Measurements from ENCODE around the gene MDFIC2. TPM values are rescaled to one million over a fixed set of nuclear protein-coding genes. Genes with fewer than 3 reads are reported as not detected.
"Not testable (repeated sequence)": the region's sequence is repeated elsewhere in the genome, so short reads cannot be mapped to it uniquely, and the experiment has no call there.

MDFIC2 gene
- total and polyA plus RNA-seq, 2 experiments from 2014 or later, result not detected

- no peaks in the 10 kb centered on the region for H3K79me2 ChIP-seq (replicated peaks; ENCODE audit: insufficient read depth)
- no peaks in the 10 kb centered on the region for H4K20me1 ChIP-seq (replicated peaks; ENCODE audit: insufficient read depth)
- Mint-ChIP-seq H3K9me3 (no peaks in the 10 kb centered on the region), H3K27me3 (ENCODE audit: insufficient read depth, low read depth, poor library complexity) (no peaks in the 10 kb centered on the region), H3K4me3 (no peak overlapping the region), H3K4me1 (peaks cover 10% of the 10 kb centered on the region), H3K27ac (no peak overlapping the region), H3K36me3 (ENCODE audit: low read depth) (no peaks in the 10 kb centered on the region)
- H3K4me2 ChIP-seq, result no peak overlapping the region
- H3F3A ChIP-seq (replicated peaks; ENCODE audit: low read depth), result no peaks in the 10 kb centered on the region
- no peak overlapping the region for H3K4me3 ChIP-seq
- DNase-seq (ENCODE audit: low spot score), result peak; percentile 7
- TF ChIP-seq CTCF (conservative IDR thresholded peaks at IDR 0.05; ENCODE audit: low read depth in 2 of 2) (no peak), STAT1 (IDR thresholded peaks at IDR 0.05; ENCODE audit: unreplicated experiment) (no peak)
- H3K27ac ChIP-seq (ENCODE audit: low read depth), result no peak overlapping the region
- H3K4me1 ChIP-seq (ENCODE audit: insufficient read depth), result no peaks in the 10 kb centered on the region
- H3K27me3 ChIP-seq (ENCODE audit: insufficient read depth), result no peaks in the 10 kb centered on the region
- ATAC-seq, result no peak
- no peaks in the 10 kb centered on the region for H3K36me3 ChIP-seq (ENCODE audit: insufficient read depth)
- H3K9me2 ChIP-seq (ENCODE audit: insufficient read depth), result 0 out of 2 replicates have a peak, but pooled peaks cover 2% of the 10 kb centered on the region
- no peak overlapping the region for H2AFZ ChIP-seq
Measured at GRCh38 chr3:70224337-70224736, 88.1 kb downstream of the MDFIC2 start.

- H3K36me3 ChIP-seq (ENCODE audit: insufficient read depth), result no peaks in the 10 kb centered on the region
- H3K9me2 ChIP-seq (ENCODE audit: insufficient read depth), result no peaks in the 10 kb centered on the region
- H3K36me3 Mint-ChIP-seq (ENCODE audit: low read depth), result no peaks in the 10 kb centered on the region
- H2AFZ ChIP-seq, result no peak overlapping the region
- H3K4me1 Mint-ChIP-seq, result no peaks in the 10 kb centered on the region; the same call in 2 of the 3 replicates
- no peak overlapping the region for H3K4me2 ChIP-seq
- H3K27ac Mint-ChIP-seq, result no peak overlapping the region
- TF ChIP-seq JUNB (IDR thresholded peaks at IDR 0.05; ENCODE audit: unreplicated experiment) (no peak), STAT1 (IDR thresholded peaks at IDR 0.05; ENCODE audit: unreplicated experiment) (no peak), CTCF (conservative IDR thresholded peaks at IDR 0.05; ENCODE audit: low read depth in 2 of 2) (no peak), EZH2 (IDR thresholded peaks at IDR 0.05; ENCODE audit: low read depth, unreplicated experiment) (no peak)
- no peak overlapping the region for H3K27ac ChIP-seq (ENCODE audit: low read depth)
- no peaks in the 10 kb centered on the region for H3K27me3 Mint-ChIP-seq (ENCODE audit: insufficient read depth, low read depth, poor library complexity)
- no peak for ATAC-seq
- H3F3A ChIP-seq (replicated peaks; ENCODE audit: low read depth), result no peaks in the 10 kb centered on the region
- no peaks in the 10 kb centered on the region for H3K4me1 ChIP-seq (ENCODE audit: insufficient read depth)
- no peaks in the 10 kb centered on the region for H4K20me1 ChIP-seq (replicated peaks; ENCODE audit: insufficient read depth)
- no peak overlapping the region for H3K4me3 ChIP-seq
- DNase-seq (ENCODE audit: low spot score), result no peak
- no peaks in the 10 kb centered on the region for H3K27me3 ChIP-seq (ENCODE audit: insufficient read depth)
- H3K79me2 ChIP-seq (replicated peaks; ENCODE audit: insufficient read depth), result no peaks in the 10 kb centered on the region
- no peaks in the 10 kb centered on the region for H3K9me3 Mint-ChIP-seq
- no peak overlapping the region for H3K4me3 Mint-ChIP-seq
Measured at GRCh38 chr3:70218471-70218870, 94.0 kb downstream of the MDFIC2 start.

- not testable (repeated sequence) for H3K4me2 ChIP-seq; H3K9me2 ChIP-seq (ENCODE audit: insufficient read depth); H3K4me1 Mint-ChIP-seq; H2AFZ ChIP-seq; DNase-seq (ENCODE audit: low spot score); H3K36me3 Mint-ChIP-seq (ENCODE audit: low read depth); H3K9me3 Mint-ChIP-seq; H3K27ac Mint-ChIP-seq; H3K27me3 Mint-ChIP-seq (ENCODE audit: insufficient read depth, low read depth, poor library complexity); H3K4me3 Mint-ChIP-seq; ATAC-seq; H3K4me3 ChIP-seq; H3K27ac ChIP-seq (ENCODE audit: low read depth); H3K4me1 ChIP-seq (ENCODE audit: insufficient read depth); H3K36me3 ChIP-seq (ENCODE audit: insufficient read depth); H3K79me2 ChIP-seq (replicated peaks; ENCODE audit: insufficient read depth); H4K20me1 ChIP-seq (replicated peaks; ENCODE audit: insufficient read depth); H3K27me3 ChIP-seq (ENCODE audit: insufficient read depth); H3F3A ChIP-seq (replicated peaks; ENCODE audit: low read depth)
Measured at GRCh38 chr3:70211274-70211673, 101.2 kb downstream of the MDFIC2 start.
